Measurements from ENCODE around the gene FLVCR2. TPM values are rescaled to one million over a fixed set of nuclear protein-coding genes. Genes with fewer than 3 reads are reported as not detected.

Gene FLVCR2
- polyA plus RNA-seq, 1 donor from 2014 or later = not detected

DNA sequence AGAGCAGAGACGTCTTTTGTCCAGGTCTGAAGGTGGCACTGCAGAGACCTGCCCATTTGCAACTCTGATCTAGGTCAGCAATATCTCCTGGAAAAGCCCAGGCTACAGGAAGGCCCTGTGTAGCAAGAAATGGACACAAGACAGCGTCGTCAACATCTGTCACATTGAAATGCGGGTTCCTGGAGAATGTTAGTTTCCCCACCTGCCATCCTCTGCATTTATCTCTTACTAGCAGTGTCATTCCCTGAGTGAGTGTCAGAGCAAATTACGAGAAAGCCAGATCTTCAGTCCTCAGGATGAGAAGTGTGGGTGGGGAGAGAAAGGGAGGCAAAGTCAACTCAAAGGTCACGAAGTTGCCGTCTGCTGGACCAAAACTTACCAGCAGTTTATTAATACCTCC lies 27.4 kb upstream of the FLVCR2 start:
- Histone ChIP-seq H3K9ac (ENCODE audit: low read length) (no peak overlapping the region), H4K20me1 (ENCODE audit: insufficient read depth) (no peaks in the 10 kb centered on the region), H3K36me3 (ENCODE audit: insufficient read depth, low read length) (no peaks in the 10 kb centered on the region), H3K27ac (ENCODE audit: low read length) (no peak overlapping the region), H3K79me2 (replicated peaks; ENCODE audit: insufficient read depth, low read length) (no peaks in the 10 kb centered on the region), H3K4me3 (ENCODE audit: low read length) (no peak overlapping the region), H3K9me3 (ENCODE audit: low read length) (no peaks in the 10 kb centered on the region), H3K4me2 (ENCODE audit: low read length) (no peak overlapping the region), H3K9me2 (ENCODE audit: insufficient read depth, low read length) (no peaks in the 10 kb centered on the region), H2AFZ (ENCODE audit: low read depth, low read length) (no peak overlapping the region), H3K27me3 (ENCODE audit: insufficient read depth, low read depth, low read length) (no peaks in the 10 kb centered on the region), H3F3A (ENCODE audit: insufficient read depth, low read length, poor library complexity, severe bottlenecking) (no peaks in the 10 kb centered on the region)
- TF ChIP-seq EZH2 (IDR thresholded peaks at IDR 0.05; ENCODE audit: borderline replicate concordance, insufficient read depth, low read length, poor library complexity, severe bottlenecking) (no peak), RAD21 (conservative IDR thresholded peaks at IDR 0.05) (no peak), SMC3 (conservative IDR thresholded peaks at IDR 0.05; ENCODE audit: poor library complexity) (no peak), TAF1 (IDR thresholded peaks at IDR 0.05; ENCODE audit: low read depth) (no peak), MXI1 (conservative IDR thresholded peaks at IDR 0.05; ENCODE audit: poor library complexity, severe bottlenecking) (no peak), EP300 (conservative IDR thresholded peaks at IDR 0.05; ENCODE audit: poor library complexity, severe bottlenecking) (no peak), POLR2AphosphoS5 (IDR thresholded peaks at IDR 0.05) (no peak)
- TF ChIP-seq, protein P1, sequence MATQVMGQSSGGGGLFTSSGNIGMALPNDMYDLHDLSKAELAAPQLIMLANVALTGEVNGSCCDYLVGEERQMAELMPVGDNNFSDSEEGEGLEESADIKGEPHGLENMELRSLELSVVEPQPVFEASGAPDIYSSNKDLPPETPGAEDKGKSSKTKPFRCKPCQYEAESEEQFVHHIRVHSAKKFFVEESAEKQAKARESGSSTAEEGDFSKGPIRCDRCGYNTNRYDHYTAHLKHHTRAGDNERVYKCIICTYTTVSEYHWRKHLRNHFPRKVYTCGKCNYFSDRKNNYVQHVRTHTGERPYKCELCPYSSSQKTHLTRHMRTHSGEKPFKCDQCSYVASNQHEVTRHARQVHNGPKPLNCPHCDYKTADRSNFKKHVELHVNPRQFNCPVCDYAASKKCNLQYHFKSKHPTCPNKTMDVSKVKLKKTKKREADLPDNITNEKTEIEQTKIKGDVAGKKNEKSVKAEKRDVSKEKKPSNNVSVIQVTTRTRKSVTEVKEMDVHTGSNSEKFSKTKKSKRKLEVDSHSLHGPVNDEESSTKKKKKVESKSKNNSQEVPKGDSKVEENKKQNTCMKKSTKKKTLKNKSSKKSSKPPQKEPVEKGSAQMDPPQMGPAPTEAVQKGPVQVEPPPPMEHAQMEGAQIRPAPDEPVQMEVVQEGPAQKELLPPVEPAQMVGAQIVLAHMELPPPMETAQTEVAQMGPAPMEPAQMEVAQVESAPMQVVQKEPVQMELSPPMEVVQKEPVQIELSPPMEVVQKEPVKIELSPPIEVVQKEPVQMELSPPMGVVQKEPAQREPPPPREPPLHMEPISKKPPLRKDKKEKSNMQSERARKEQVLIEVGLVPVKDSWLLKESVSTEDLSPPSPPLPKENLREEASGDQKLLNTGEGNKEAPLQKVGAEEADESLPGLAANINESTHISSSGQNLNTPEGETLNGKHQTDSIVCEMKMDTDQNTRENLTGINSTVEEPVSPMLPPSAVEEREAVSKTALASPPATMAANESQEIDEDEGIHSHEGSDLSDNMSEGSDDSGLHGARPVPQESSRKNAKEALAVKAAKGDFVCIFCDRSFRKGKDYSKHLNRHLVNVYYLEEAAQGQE (IDR thresholded peaks at IDR 0.05; ENCODE audit: borderline replicate concordance) = no peak
- TF ChIP-seq, protein P2, sequence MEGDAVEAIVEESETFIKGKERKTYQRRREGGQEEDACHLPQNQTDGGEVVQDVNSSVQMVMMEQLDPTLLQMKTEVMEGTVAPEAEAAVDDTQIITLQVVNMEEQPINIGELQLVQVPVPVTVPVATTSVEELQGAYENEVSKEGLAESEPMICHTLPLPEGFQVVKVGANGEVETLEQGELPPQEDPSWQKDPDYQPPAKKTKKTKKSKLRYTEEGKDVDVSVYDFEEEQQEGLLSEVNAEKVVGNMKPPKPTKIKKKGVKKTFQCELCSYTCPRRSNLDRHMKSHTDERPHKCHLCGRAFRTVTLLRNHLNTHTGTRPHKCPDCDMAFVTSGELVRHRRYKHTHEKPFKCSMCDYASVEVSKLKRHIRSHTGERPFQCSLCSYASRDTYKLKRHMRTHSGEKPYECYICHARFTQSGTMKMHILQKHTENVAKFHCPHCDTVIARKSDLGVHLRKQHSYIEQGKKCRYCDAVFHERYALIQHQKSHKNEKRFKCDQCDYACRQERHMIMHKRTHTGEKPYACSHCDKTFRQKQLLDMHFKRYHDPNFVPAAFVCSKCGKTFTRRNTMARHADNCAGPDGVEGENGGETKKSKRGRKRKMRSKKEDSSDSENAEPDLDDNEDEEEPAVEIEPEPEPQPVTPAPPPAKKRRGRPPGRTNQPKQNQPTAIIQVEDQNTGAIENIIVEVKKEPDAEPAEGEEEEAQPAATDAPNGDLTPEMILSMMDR (IDR thresholded peaks at IDR 0.05; ENCODE audit: poor library complexity, severe bottlenecking) = no peak

DNA sequence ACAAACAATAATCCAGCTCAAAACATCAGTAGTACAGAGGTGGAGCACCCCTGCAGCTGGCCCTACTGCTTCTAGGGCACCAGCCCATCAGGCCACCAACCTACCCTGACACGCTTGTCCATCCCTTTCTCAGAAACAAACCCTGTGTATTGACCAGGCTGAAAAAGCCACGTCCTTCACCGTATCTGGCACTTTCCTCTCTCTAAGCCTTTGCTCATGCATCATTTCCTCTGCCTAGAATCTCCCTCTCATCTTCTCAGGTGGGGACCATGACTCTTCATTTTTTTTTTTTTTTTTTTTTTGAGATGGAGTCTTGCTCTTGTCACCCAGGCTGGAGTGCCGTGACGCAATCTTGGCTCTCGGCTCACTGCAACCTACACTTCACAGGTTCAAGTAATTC lies 25.3 kb upstream of the FLVCR2 start:
- Histone ChIP-seq H3F3A (ENCODE audit: insufficient read depth, low read length, poor library complexity, severe bottlenecking) (no peaks in the 10 kb centered on the region), H3K4me2 (ENCODE audit: low read length) (no peak overlapping the region), H3K27ac (ENCODE audit: low read length) (no peak overlapping the region), H3K27me3 (ENCODE audit: insufficient read depth, low read depth, low read length) (no peaks in the 10 kb centered on the region), H3K4me3 (ENCODE audit: low read length) (no peak overlapping the region), H3K9me2 (ENCODE audit: insufficient read depth, low read length) (no peaks in the 10 kb centered on the region), H3K9ac (ENCODE audit: low read length) (no peak overlapping the region), H3K9me3 (ENCODE audit: low read length) (no peaks in the 10 kb centered on the region), H4K20me1 (ENCODE audit: insufficient read depth) (no peaks in the 10 kb centered on the region), H3K79me2 (replicated peaks; ENCODE audit: insufficient read depth, low read length) (no peaks in the 10 kb centered on the region), H2AFZ (ENCODE audit: low read depth, low read length) (no peak overlapping the region), H3K36me3 (ENCODE audit: insufficient read depth, low read length) (no peaks in the 10 kb centered on the region)
- TF ChIP-seq EZH2 (IDR thresholded peaks at IDR 0.05; ENCODE audit: borderline replicate concordance, insufficient read depth, low read length, poor library complexity, severe bottlenecking) (no peak), RAD21 (conservative IDR thresholded peaks at IDR 0.05) (no peak), TAF1 (IDR thresholded peaks at IDR 0.05; ENCODE audit: low read depth) (no peak), MXI1 (conservative IDR thresholded peaks at IDR 0.05; ENCODE audit: poor library complexity, severe bottlenecking) (no peak), POLR2AphosphoS5 (IDR thresholded peaks at IDR 0.05) (no peak), SMC3 (conservative IDR thresholded peaks at IDR 0.05; ENCODE audit: poor library complexity) (no peak), EP300 (conservative IDR thresholded peaks at IDR 0.05; ENCODE audit: poor library complexity, severe bottlenecking) (no peak)
- TF ChIP-seq, protein P1 (IDR thresholded peaks at IDR 0.05; ENCODE audit: borderline replicate concordance) = no peak
- TF ChIP-seq, protein P2 (IDR thresholded peaks at IDR 0.05; ENCODE audit: poor library complexity, severe bottlenecking) = no peak

Data from neural cell (in vitro differentiated cells).